BLaER1 (cell line): ENCODE results near the gene UBAP2L.
"Not testable (repeated sequence)": the region's sequence is repeated elsewhere in the genome, so short reads cannot be mapped to it uniquely, and the experiment has no call there.

Experiments
- H3K27ac ChIP-seq: shearing (Covaris generic); formaldehyde crosslinking; 2 replicates; pipeline ENCODE4 v1.8.1; 2022
- H3K27me3 ChIP-seq: shearing (Covaris generic); formaldehyde crosslinking; 2 replicates; pipeline ENCODE4 v1.8.1; 2022
- H3K36me3 ChIP-seq: shearing (Covaris generic); formaldehyde crosslinking; 2 replicates; pipeline ENCODE4 v1.8.1; 2022
- H3K4me1 ChIP-seq: shearing (Covaris generic); formaldehyde crosslinking; 2 replicates; pipeline ENCODE4 v1.8.1; 2022
- H3K4me2 ChIP-seq: shearing (Covaris generic); formaldehyde crosslinking; 2 replicates; pipeline ENCODE4 v1.8.1; 2022
- H3K4me3 ChIP-seq: shearing (Covaris generic); formaldehyde crosslinking; 2 replicates; pipeline ENCODE4 v1.8.1; 2022
- H3K9ac ChIP-seq: shearing (Covaris generic); formaldehyde crosslinking; 2 replicates; pipeline ENCODE4 v1.8.1; 2022
- H3K9me3 ChIP-seq: shearing (Covaris generic); formaldehyde crosslinking; 2 replicates; pipeline ENCODE4 v1.8.1; 2022
- H4K20me1 ChIP-seq: shearing (Covaris generic); formaldehyde crosslinking; 2 replicates; pipeline ENCODE4 v1.8.1; 2022
- Cebpa-rat ChIP-seq: shearing (Covaris generic); IDR thresholded peaks from 2 replicates; pipeline ENCODE4 v1.8.1; 2022

Gene UBAP2L

GRCh38 chr1:154219541-154219940 is 1.2 kb upstream of the UBAP2L start:
- peak overlapping the region; percentile 92 for H3K4me3 ChIP-seq
- H3K27ac ChIP-seq = peak overlapping the region; percentile 98
- peak overlapping the region; percentile 99 for H3K9ac ChIP-seq
- H3K36me3 ChIP-seq = peaks cover 49% of the 10 kb centered on the region
- H3K4me1 ChIP-seq = peaks cover 44% of the 10 kb centered on the region
- H4K20me1 ChIP-seq = peaks cover 76% of the 10 kb centered on the region
- TF ChIP-seq Cebpa-rat = no peak
- H3K9me3 ChIP-seq = no peaks in the 10 kb centered on the region
- H3K27me3 ChIP-seq = no peaks in the 10 kb centered on the region
- peak overlapping the region; percentile 77 for H3K4me2 ChIP-seq

- Histone ChIP-seq H4K20me1 (peaks cover 76% of the 10 kb centered on the region), H3K4me3 (peak overlapping the region; percentile 92), H3K9me3 (no peaks in the 10 kb centered on the region), H3K4me1 (peaks cover 44% of the 10 kb centered on the region), H3K9ac (peak overlapping the region; percentile 99), H3K27me3 (no peaks in the 10 kb centered on the region), H3K36me3 (peaks cover 52% of the 10 kb centered on the region), H3K4me2 (peak overlapping the region; percentile 93), H3K27ac (peak overlapping the region; percentile 98)
- no peak for TF ChIP-seq Cebpa-rat
Observed at GRCh38 chr1:154220970-154221277, 169 bp downstream of the UBAP2L start.

- peak overlapping the region; percentile 99 for H3K9ac ChIP-seq
- peak overlapping the region; percentile 93 for H3K4me2 ChIP-seq
- peaks cover 44% of the 10 kb centered on the region for H3K4me1 ChIP-seq
- no peaks in the 10 kb centered on the region for H3K27me3 ChIP-seq
- TF ChIP-seq Cebpa-rat = no peak
- H4K20me1 ChIP-seq = peaks cover 76% of the 10 kb centered on the region
- no peaks in the 10 kb centered on the region for H3K9me3 ChIP-seq
- H3K36me3 ChIP-seq = peaks cover 52% of the 10 kb centered on the region
- peak overlapping the region; percentile 92 for H3K4me3 ChIP-seq
- H3K27ac ChIP-seq = peak overlapping the region; percentile 98
Observed at GRCh38 chr1:154221278-154222001, 685 bp downstream of the UBAP2L start.

- Histone ChIP-seq H4K20me1 (peaks cover 76% of the 10 kb centered on the region), H3K27ac (no peak overlapping the region), H3K4me1 (peaks cover 44% of the 10 kb centered on the region), H3K36me3 (peaks cover 52% of the 10 kb centered on the region), H3K27me3 (no peaks in the 10 kb centered on the region), H3K9ac (peak overlapping the region; percentile 99), H3K9me3 (no peaks in the 10 kb centered on the region), H3K4me2 (peak overlapping the region; percentile 93), H3K4me3 (peak overlapping the region; percentile 92)
- TF ChIP-seq Cebpa-rat = no peak
Observed at GRCh38 chr1:154222518-154222917, 1.8 kb downstream of the UBAP2L start.

GRCh38 chr1:154222918-154223317 is 2.2 kb downstream of the UBAP2L start:
- H3K4me3 ChIP-seq = peak overlapping the region; percentile 92
- H4K20me1 ChIP-seq = peaks cover 76% of the 10 kb centered on the region
- H3K27me3 ChIP-seq = no peaks in the 10 kb centered on the region
- peaks cover 43% of the 10 kb centered on the region for H3K4me1 ChIP-seq
- no peak for TF ChIP-seq Cebpa-rat
- peak overlapping the region; percentile 93 for H3K4me2 ChIP-seq
- H3K9me3 ChIP-seq = no peaks in the 10 kb centered on the region
- H3K9ac ChIP-seq = no peak overlapping the region
- no peak overlapping the region for H3K27ac ChIP-seq
- peaks cover 52% of the 10 kb centered on the region for H3K36me3 ChIP-seq

GRCh38 chr1:154223621-154224020 is 2.9 kb downstream of the UBAP2L start:
- Histone ChIP-seq H3K36me3 (peaks cover 52% of the 10 kb centered on the region), H3K27me3 (no peaks in the 10 kb centered on the region), H4K20me1 (peaks cover 76% of the 10 kb centered on the region), H3K9me3 (no peaks in the 10 kb centered on the region), H3K4me1 (peaks cover 36% of the 10 kb centered on the region), H3K4me3 (no peak overlapping the region), H3K9ac (no peak overlapping the region), H3K4me2 (peak overlapping the region; percentile 93), H3K27ac (no peak overlapping the region)
- no peak for TF ChIP-seq Cebpa-rat

- H3K4me2 ChIP-seq = no peak overlapping the region
Observed at GRCh38 chr1:154225370-154225769, 4.6 kb downstream of the UBAP2L start.

GRCh38 chr1:154231112-154231511 is 10.4 kb downstream of the UBAP2L start:
- peaks cover 100% of the 10 kb centered on the region for H4K20me1 ChIP-seq
- H3K27me3 ChIP-seq, H3K9me3 ChIP-seq, H3K4me2 ChIP-seq, H3K9ac ChIP-seq, H3K4me1 ChIP-seq, H3K4me3 ChIP-seq, H3K27ac ChIP-seq: not testable (repeated sequence)
- H3K36me3 ChIP-seq = peaks cover 100% of the 10 kb centered on the region

More at GRCh38 chr1:154225370-154225769, 4.6 kb downstream of the UBAP2L start:
- Histone ChIP-seq H3K27me3 (no peaks in the 10 kb centered on the region), H3K4me1 (peaks cover 27% of the 10 kb centered on the region), H3K9me3 (no peaks in the 10 kb centered on the region), H3K9ac (no peak overlapping the region), H3K27ac (no peak overlapping the region), H4K20me1 (peaks cover 88% of the 10 kb centered on the region), H3K4me3 (no peak overlapping the region), H3K36me3 (peaks cover 63% of the 10 kb centered on the region)
- TF ChIP-seq Cebpa-rat = no peak

- H3K4me2 ChIP-seq, H3K27me3 ChIP-seq, H3K9ac ChIP-seq, H3K9me3 ChIP-seq, H3K27ac ChIP-seq, H3K4me1 ChIP-seq, H3K4me3 ChIP-seq: not testable (repeated sequence)
- H3K36me3 ChIP-seq = peaks cover 100% of the 10 kb centered on the region
- peaks cover 100% of the 10 kb centered on the region for H4K20me1 ChIP-seq
Observed at GRCh38 chr1:154233127-154233526, 12.4 kb downstream of the UBAP2L start.

GRCh38 chr1:154236855-154237254 is 16.1 kb downstream of the UBAP2L start:
- no peak overlapping the region for H3K27ac ChIP-seq
- H4K20me1 ChIP-seq = peaks cover 100% of the 10 kb centered on the region
- H3K27me3 ChIP-seq = no peaks in the 10 kb centered on the region
- no peaks in the 10 kb centered on the region for H3K9me3 ChIP-seq
- peaks cover 100% of the 10 kb centered on the region for H3K36me3 ChIP-seq
- TF ChIP-seq Cebpa-rat = no peak
- H3K4me2 ChIP-seq = no peak overlapping the region
- no peaks in the 10 kb centered on the region for H3K4me1 ChIP-seq
- H3K9ac ChIP-seq = no peak overlapping the region
- H3K4me3 ChIP-seq = no peak overlapping the region

- no peak for TF ChIP-seq Cebpa-rat
- Histone ChIP-seq H3K27me3 (no peaks in the 10 kb centered on the region), H3K4me2 (no peak overlapping the region), H3K36me3 (peaks cover 100% of the 10 kb centered on the region), H3K9me3 (no peaks in the 10 kb centered on the region), H3K9ac (no peak overlapping the region), H4K20me1 (peaks cover 100% of the 10 kb centered on the region), H3K4me3 (no peak overlapping the region), H3K27ac (no peak overlapping the region), H3K4me1 (no peaks in the 10 kb centered on the region)
Observed at GRCh38 chr1:154237435-154237834, 16.7 kb downstream of the UBAP2L start.
